ENCODE data around the gene KIF18B. TPM values are rescaled to one million over a fixed set of nuclear protein-coding genes. Genes with fewer than 3 reads are reported as not detected.

Gene KIF18B
- total and polyA plus RNA-seq, 10 of the 15 experiments (the other 5 are each of a cell fraction or from before 2014, with no cell fraction given), result 2.8 to 46.2 (median 20.5) TPM

DNA sequence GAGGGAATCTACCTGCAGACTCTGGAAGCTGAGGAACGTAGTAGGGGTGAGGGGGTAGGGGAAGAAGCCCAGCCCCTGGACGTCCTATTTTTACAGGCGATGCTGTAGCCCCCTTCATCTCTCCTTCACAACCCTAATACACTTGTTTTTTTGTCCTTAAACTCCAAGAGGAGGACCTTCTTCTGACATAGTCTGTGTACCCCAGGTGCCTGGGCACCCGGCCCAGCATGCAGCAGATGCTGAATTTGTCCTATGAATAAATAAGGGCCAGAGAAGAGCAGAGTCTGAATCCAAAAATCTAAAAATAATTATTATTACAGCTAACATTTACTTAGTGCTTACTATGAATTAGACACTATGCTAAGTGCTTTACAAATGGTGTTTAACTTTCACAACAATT is 5.1 kb downstream of the KIF18B start:
- ChIA-PET CTCF (interaction anchor here (0.9 to 1.8 kb wide), 3 partner anchors 21 to 157 kb away, joined by 3 to 6 read pairs (median 3); no protein-coding TSS in a partner anchor), POLR2A (interaction anchor here (1.0 kb wide), 1 partner anchor 44 kb away, joined by 3 read pairs; the partner anchor contains the start of gene EFTUD2), SMC1A (ENCODE audit: uncharacterized antibody, unreplicated experiment) (interaction anchor here (0.5 to 1.8 kb wide), 3 partner anchors 22 to 757 kb away, joined by 3 to 9 read pairs (median 3); no protein-coding TSS in a partner anchor), RAD21 (ENCODE audit: unreplicated experiment) (interaction anchor here (0.7 to 2.0 kb wide), 4 partner anchors 22 to 219 kb away, joined by 3 to 7 read pairs (median 4); partner anchors contain the start of genes ACBD4, EFTUD2 and HEXIM2)
- intact Hi-C loops (cut with micrococcal nuclease; ENCODE audit: unreplicated experiment), result no loop called here
- no peaks in the 10 kb centered on the region; a peak in 4 of 4 replicates for H3K36me3 ChIP-seq (ENCODE audit: control insufficient read depth in 2 of 2, insufficient read depth in 2 of 2, low read length in 1 of 2)
- H3K27ac ChIP-seq (ENCODE audit: control insufficient read depth, insufficient read depth), result no peak overlapping the region
- H3K4me1 ChIP-seq (ENCODE audit: control insufficient read depth, insufficient read depth, low read length), result no peaks in the 10 kb centered on the region
- peaks cover 77% of the 10 kb centered on the region for H3K79me2 ChIP-seq (ENCODE audit: control insufficient read depth, insufficient read depth, low read length)
- H3K27me3 ChIP-seq (replicated peaks in 1 of 2; ENCODE audit: control insufficient read depth in 2 of 2, insufficient read depth in 2 of 2, low read length in 1 of 2), result no peaks in the 10 kb centered on the region
- ATAC-seq (no peak), DNase-seq (ENCODE audit: low read depth, low spot score) (no peak), FAIRE-seq (no peak)
- H3K9me3 ChIP-seq (replicated peaks; ENCODE audit: control insufficient read depth, insufficient read depth, low read length), result no peaks in the 10 kb centered on the region; the same call in 1 of the 3 replicates
- no peaks in the 10 kb centered on the region for H4K20me1 ChIP-seq (ENCODE audit: control insufficient read depth, insufficient read depth)
- in situ Hi-C loops (cut with MboI), result no loop called here
- peak overlapping the region; percentile 16; the same call in 1 of the 2 replicates for H2AFZ ChIP-seq (ENCODE audit: control insufficient read depth, low read depth, low read length)
- H3K4me2 ChIP-seq (ENCODE audit: control insufficient read depth, insufficient read depth), result peak overlapping the region; percentile 34; the same call in 1 of the 2 replicates
- BruUV-seq (replicated peaks), result no TSS peak
- no peak overlapping the region for H3K4me3 ChIP-seq
- 86% methylated on average over 4 of the region's 4 CpGs for WGBS (ENCODE audit: insufficient coverage, insufficient replicate concordance, low lambda C conversion rate, missing lambda C conversion rate)
- no peak overlapping the region for H3K9ac ChIP-seq (ENCODE audit: control insufficient read depth, insufficient read depth, low read length)
- TF ChIP-seq POLR2AphosphoS5 (IDR thresholded peaks at IDR 0.05; ENCODE audit: low read length) (no peak), MYC (IDR thresholded peaks at IDR 0.05; ENCODE audit: insufficient read depth, insufficient read length, insufficient replicate concordance, low read length, severe bottlenecking) (no peak), FOXK2 (IDR thresholded peaks at IDR 0.05) (no peak), LARP7 (IDR thresholded peaks at IDR 0.05) (no peak), GABPA (IDR thresholded peaks at IDR 0.05; ENCODE audit: low read depth) (no peak), DPF2 (IDR thresholded peaks at IDR 0.05) (no peak), SMARCA5 (IDR thresholded peaks at IDR 0.05) (no peak), BHLHE40 (IDR thresholded peaks at IDR 0.05; ENCODE audit: borderline replicate concordance in 1 of 2, low read depth in 2 of 2, low read length in 1 of 2) (no peak), MTA2 (IDR thresholded peaks at IDR 0.05; ENCODE audit: low read depth) (no peak), MYB (IDR thresholded peaks at IDR 0.05; ENCODE audit: borderline replicate concordance, low read depth, low read length) (no peak), RB1 (IDR thresholded peaks at IDR 0.05; ENCODE audit: borderline replicate concordance) (no peak)
- TF ChIP-seq, protein P1, sequence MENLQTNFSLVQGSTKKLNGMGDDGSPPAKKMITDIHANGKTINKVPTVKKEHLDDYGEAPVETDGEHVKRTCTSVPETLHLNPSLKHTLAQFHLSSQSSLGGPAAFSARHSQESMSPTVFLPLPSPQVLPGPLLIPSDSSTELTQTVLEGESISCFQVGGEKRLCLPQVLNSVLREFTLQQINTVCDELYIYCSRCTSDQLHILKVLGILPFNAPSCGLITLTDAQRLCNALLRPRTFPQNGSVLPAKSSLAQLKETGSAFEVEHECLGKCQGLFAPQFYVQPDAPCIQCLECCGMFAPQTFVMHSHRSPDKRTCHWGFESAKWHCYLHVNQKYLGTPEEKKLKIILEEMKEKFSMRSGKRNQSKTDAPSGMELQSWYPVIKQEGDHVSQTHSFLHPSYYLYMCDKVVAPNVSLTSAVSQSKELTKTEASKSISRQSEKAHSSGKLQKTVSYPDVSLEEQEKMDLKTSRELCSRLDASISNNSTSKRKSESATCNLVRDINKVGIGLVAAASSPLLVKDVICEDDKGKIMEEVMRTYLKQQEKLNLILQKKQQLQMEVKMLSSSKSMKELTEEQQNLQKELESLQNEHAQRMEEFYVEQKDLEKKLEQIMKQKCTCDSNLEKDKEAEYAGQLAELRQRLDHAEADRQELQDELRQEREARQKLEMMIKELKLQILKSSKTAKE (IDR thresholded peaks at IDR 0.05; ENCODE audit: low read depth, poor library complexity, severe bottlenecking), result no peak
- TF ChIP-seq, protein P2, sequence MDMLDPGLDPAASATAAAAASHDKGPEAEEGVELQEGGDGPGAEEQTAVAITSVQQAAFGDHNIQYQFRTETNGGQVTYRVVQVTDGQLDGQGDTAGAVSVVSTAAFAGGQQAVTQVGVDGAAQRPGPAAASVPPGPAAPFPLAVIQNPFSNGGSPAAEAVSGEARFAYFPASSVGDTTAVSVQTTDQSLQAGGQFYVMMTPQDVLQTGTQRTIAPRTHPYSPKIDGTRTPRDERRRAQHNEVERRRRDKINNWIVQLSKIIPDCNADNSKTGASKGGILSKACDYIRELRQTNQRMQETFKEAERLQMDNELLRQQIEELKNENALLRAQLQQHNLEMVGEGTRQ (IDR thresholded peaks at IDR 0.05; ENCODE audit: borderline replicate concordance, low read depth, low read length), result no peak
- TF ChIP-seq, protein P3, sequence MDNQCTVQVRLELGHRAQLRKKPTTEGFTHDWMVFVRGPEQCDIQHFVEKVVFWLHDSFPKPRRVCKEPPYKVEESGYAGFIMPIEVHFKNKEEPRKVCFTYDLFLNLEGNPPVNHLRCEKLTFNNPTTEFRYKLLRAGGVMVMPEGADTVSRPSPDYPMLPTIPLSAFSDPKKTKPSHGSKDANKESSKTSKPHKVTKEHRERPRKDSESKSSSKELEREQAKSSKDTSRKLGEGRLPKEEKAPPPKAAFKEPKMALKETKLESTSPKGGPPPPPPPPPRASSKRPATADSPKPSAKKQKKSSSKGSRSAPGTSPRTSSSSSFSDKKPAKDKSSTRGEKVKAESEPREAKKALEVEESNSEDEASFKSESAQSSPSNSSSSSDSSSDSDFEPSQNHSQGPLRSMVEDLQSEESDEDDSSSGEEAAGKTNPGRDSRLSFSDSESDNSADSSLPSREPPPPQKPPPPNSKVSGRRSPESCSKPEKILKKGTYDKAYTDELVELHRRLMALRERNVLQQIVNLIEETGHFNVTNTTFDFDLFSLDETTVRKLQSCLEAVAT (IDR thresholded peaks at IDR 0.05), result no peak
- TF ChIP-seq, protein P4, sequence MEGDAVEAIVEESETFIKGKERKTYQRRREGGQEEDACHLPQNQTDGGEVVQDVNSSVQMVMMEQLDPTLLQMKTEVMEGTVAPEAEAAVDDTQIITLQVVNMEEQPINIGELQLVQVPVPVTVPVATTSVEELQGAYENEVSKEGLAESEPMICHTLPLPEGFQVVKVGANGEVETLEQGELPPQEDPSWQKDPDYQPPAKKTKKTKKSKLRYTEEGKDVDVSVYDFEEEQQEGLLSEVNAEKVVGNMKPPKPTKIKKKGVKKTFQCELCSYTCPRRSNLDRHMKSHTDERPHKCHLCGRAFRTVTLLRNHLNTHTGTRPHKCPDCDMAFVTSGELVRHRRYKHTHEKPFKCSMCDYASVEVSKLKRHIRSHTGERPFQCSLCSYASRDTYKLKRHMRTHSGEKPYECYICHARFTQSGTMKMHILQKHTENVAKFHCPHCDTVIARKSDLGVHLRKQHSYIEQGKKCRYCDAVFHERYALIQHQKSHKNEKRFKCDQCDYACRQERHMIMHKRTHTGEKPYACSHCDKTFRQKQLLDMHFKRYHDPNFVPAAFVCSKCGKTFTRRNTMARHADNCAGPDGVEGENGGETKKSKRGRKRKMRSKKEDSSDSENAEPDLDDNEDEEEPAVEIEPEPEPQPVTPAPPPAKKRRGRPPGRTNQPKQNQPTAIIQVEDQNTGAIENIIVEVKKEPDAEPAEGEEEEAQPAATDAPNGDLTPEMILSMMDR (IDR thresholded peaks at IDR 0.05 in 2 of 3, conservative IDR thresholded peaks at IDR 0.05 in 1 of 3; ENCODE audit: control insufficient read depth in 2 of 3, extremely low read depth in 1 of 3, insufficient read depth in 1 of 3, low read depth in 3 of 3, low read length in 3 of 3), result no peak
- TF ChIP-seq, protein P5, sequence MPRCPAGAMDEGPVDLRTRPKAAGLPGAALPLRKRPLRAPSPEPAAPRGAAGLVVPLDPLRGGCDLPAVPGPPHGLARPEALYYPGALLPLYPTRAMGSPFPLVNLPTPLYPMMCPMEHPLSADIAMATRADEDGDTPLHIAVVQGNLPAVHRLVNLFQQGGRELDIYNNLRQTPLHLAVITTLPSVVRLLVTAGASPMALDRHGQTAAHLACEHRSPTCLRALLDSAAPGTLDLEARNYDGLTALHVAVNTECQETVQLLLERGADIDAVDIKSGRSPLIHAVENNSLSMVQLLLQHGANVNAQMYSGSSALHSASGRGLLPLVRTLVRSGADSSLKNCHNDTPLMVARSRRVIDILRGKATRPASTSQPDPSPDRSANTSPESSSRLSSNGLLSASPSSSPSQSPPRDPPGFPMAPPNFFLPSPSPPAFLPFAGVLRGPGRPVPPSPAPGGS (IDR thresholded peaks at IDR 0.05; ENCODE audit: borderline replicate concordance, insufficient read depth, low read depth, low read length, poor library complexity, severe bottlenecking), result no peak

Measured in GM12878 (cell line).